ENCODE data around the gene MYO3B. TPM values are rescaled to one million over a fixed set of nuclear protein-coding genes. Genes with fewer than 3 reads are reported as not detected.

MYO3B gene
- total RNA-seq, 1 experiment from 2014 or later = 0.09 TPM

- ChIA-PET CTCF (no interaction called here), POLR2A (interaction anchor here (0.7 kb wide), 1 partner anchor 158 kb away, joined by 12 read pairs; no protein-coding TSS in a partner anchor)
- H3K27me3 Mint-ChIP-seq (ENCODE audit: insufficient read depth, unreplicated experiment) = no peaks in the 10 kb centered on the region
- H3K9me3 Mint-ChIP-seq (ENCODE audit: unreplicated experiment) = no peaks in the 10 kb centered on the region
- no peak for DNase-seq
- BruUV-seq (replicated peaks) = no TSS peak
- H3K4me3 Mint-ChIP-seq (ENCODE audit: unreplicated experiment) = no peak overlapping the region
- H3K36me3 ChIP-seq (ENCODE audit: control insufficient read depth, insufficient read depth, low read length) = no peaks in the 10 kb centered on the region
- H3K9me3 ChIP-seq = peaks cover 6% of the 10 kb centered on the region; the same call in 1 of the 2 replicates
- H3K36me3 Mint-ChIP-seq (ENCODE audit: insufficient read depth, unreplicated experiment) = no peaks in the 10 kb centered on the region
- H3K27ac Mint-ChIP-seq (ENCODE audit: unreplicated experiment) = no peak overlapping the region
- H3K27me3 ChIP-seq (replicated peaks; ENCODE audit: control insufficient read depth, insufficient read depth, low read length) = no peaks in the 10 kb centered on the region
- peaks cover 17% of the 10 kb centered on the region for H3K4me1 ChIP-seq
- H3K4me3 ChIP-seq (ENCODE audit: low read depth, low read length) = no peak overlapping the region
- TF ChIP-seq CTCF (IDR thresholded peaks at IDR 0.05; ENCODE audit: insufficient read depth in 1 of 2, low read depth in 1 of 2, low read length in 1 of 2, severe bottlenecking in 1 of 2, unreplicated experiment in 1 of 2) = no peak
- intact Hi-C loops (cut with micrococcal nuclease; ENCODE audit: unreplicated experiment) = no loop called here
- peaks cover 20% of the 10 kb centered on the region for H3K4me1 Mint-ChIP-seq (ENCODE audit: low read depth, unreplicated experiment)
Measured at GRCh38 chr2:170486730-170487129, 308.8 kb downstream of the MYO3B start.

GRCh38 chr2:170488807-170489206, 310.9 kb downstream of the MYO3B start:
- peaks cover 17% of the 10 kb centered on the region for H3K4me1 ChIP-seq

GRCh38 chr2:170492010-170492409, 314.1 kb downstream of the MYO3B start:
- Histone ChIP-seq H3K4me1 (no peaks in the 10 kb centered on the region), H3K36me3 (ENCODE audit: control insufficient read depth, insufficient read depth, low read length) (no peaks in the 10 kb centered on the region), H3K27me3 (replicated peaks; ENCODE audit: control insufficient read depth, insufficient read depth, low read length) (no peaks in the 10 kb centered on the region), H3K4me3 (ENCODE audit: low read depth, low read length) (no peak overlapping the region), H3K9me3 (peaks cover 6% of the 10 kb centered on the region; the same call in 1 of the 2 replicates)
- H3K27ac Mint-ChIP-seq (ENCODE audit: unreplicated experiment) = peak overlapping the region; percentile 43
- BruUV-seq (replicated peaks) = no TSS peak
- no peaks in the 10 kb centered on the region for H3K36me3 Mint-ChIP-seq (ENCODE audit: insufficient read depth, unreplicated experiment)
- ChIA-PET CTCF (no interaction called here), POLR2A (no interaction called here)
- no peak for TF ChIP-seq CTCF (IDR thresholded peaks at IDR 0.05; ENCODE audit: insufficient read depth in 1 of 2, low read depth in 1 of 2, low read length in 1 of 2, severe bottlenecking in 1 of 2, unreplicated experiment in 1 of 2)
- H3K4me1 Mint-ChIP-seq (ENCODE audit: low read depth, unreplicated experiment) = peaks cover 10% of the 10 kb centered on the region
- DNase-seq = no peak
- no peaks in the 10 kb centered on the region for H3K9me3 Mint-ChIP-seq (ENCODE audit: unreplicated experiment)
- intact Hi-C loops (cut with micrococcal nuclease; ENCODE audit: unreplicated experiment) = no loop called here
- no peaks in the 10 kb centered on the region for H3K27me3 Mint-ChIP-seq (ENCODE audit: insufficient read depth, unreplicated experiment)
- H3K4me3 Mint-ChIP-seq (ENCODE audit: unreplicated experiment) = no peak overlapping the region

More at GRCh38 chr2:170488807-170489206, 310.9 kb downstream of the MYO3B start:
- H3K27me3 ChIP-seq (replicated peaks; ENCODE audit: control insufficient read depth, insufficient read depth, low read length) = no peaks in the 10 kb centered on the region
- intact Hi-C loops (cut with micrococcal nuclease; ENCODE audit: unreplicated experiment) = no loop called here
- no peak overlapping the region for H3K4me3 Mint-ChIP-seq (ENCODE audit: unreplicated experiment)
- ChIA-PET CTCF (no interaction called here), POLR2A (no interaction called here)
- peaks cover 6% of the 10 kb centered on the region; the same call in 1 of the 2 replicates for H3K9me3 ChIP-seq
- H3K4me3 ChIP-seq (ENCODE audit: low read depth, low read length) = no peak overlapping the region
- no peaks in the 10 kb centered on the region for H3K9me3 Mint-ChIP-seq (ENCODE audit: unreplicated experiment)
- no peaks in the 10 kb centered on the region for H3K36me3 ChIP-seq (ENCODE audit: control insufficient read depth, insufficient read depth, low read length)
- no peak for DNase-seq
- no peak overlapping the region for H3K27ac Mint-ChIP-seq (ENCODE audit: unreplicated experiment)
- peaks cover 20% of the 10 kb centered on the region for H3K4me1 Mint-ChIP-seq (ENCODE audit: low read depth, unreplicated experiment)
- no peaks in the 10 kb centered on the region for H3K27me3 Mint-ChIP-seq (ENCODE audit: insufficient read depth, unreplicated experiment)
- TF ChIP-seq CTCF (IDR thresholded peaks at IDR 0.05; ENCODE audit: insufficient read depth in 1 of 2, low read depth in 1 of 2, low read length in 1 of 2, severe bottlenecking in 1 of 2, unreplicated experiment in 1 of 2) = no peak
- H3K36me3 Mint-ChIP-seq (ENCODE audit: insufficient read depth, unreplicated experiment) = no peaks in the 10 kb centered on the region
- no TSS peak for BruUV-seq (replicated peaks)

All from Caco-2 (cell line).